Upper lobe of right lung (tissue), 1 donor: ENCODE results near the gene SMNDC1. TPM values are rescaled to one million over a fixed set of nuclear protein-coding genes. Genes with fewer than 3 reads are reported as not detected.

Experiments
- ATAC-seq: fragments of 200-7000 bp; cut with Tn5 transposase; one replicate; pipeline ENCODE4 v1.9.1; 2020; ENCODE audit warnings: mild to moderate bottlenecking, moderate library complexity
- DNase-seq: peaks from one replicate; pipeline ENCODE4 v3.0.0-alpha.2; 2020
- H3K27ac ChIP-seq: fragments of 200-600 bp; one replicate; pipeline ENCODE4 v1.8.0; 2022
- H3K27me3 ChIP-seq: fragments of 200-600 bp; one replicate; pipeline ENCODE4 v1.8.0; 2022; ENCODE audit warnings: mild to moderate bottlenecking
- H3K36me3 ChIP-seq: fragments of 200-600 bp; one replicate; pipeline ENCODE4 v1.8.0; 2022
- H3K4me1 ChIP-seq: fragments of 200-600 bp; one replicate; pipeline ENCODE4 v1.8.0; 2022
- H3K4me3 ChIP-seq: fragments of 200-600 bp; one replicate; pipeline ENCODE4 v1.8.0; 2022; ENCODE audit warnings: mild to moderate bottlenecking
- H3K9me3 ChIP-seq: fragments of 200-600 bp; one replicate; pipeline ENCODE4 v1.8.0; 2022
- CTCF ChIP-seq: fragments of 200-600 bp; IDR thresholded peaks from one replicate; pipeline ENCODE4 v1.8.0; 2022; ENCODE audit warnings: antibody characterized with exemption
- intact Hi-C: fragments of 100-400 bp; cut with DNase I; formaldehyde crosslinking; loops from one replicate; pipeline ENCODE4 v1.11.0; 2022
- total RNA-seq: library from RNA; stranded (reverse); fragmentation: NEBNext Ultra II Directional; extraction: Animal tissue kit (Norgen Biotek cat#: 25700); gene quantifications from one replicate; pipeline ENCODE4 v1.2.1, GENCODE V29; 2021
- donor health status: DM: no; HTN: yes; CAD: no; lungs with severe emphysema.

The SMNDC1 gene
- total RNA-seq, 1 donor from 2014 or later = 35.8 TPM

- no peak for DNase-seq
- intact Hi-C loops = no loop called here
- no peak overlapping the region for H3K27ac ChIP-seq
- H3K4me1 ChIP-seq = peaks cover 45% of the 10 kb centered on the region
- H3K9me3 ChIP-seq = no peaks in the 10 kb centered on the region
- no peak for ATAC-seq
- H3K27me3 ChIP-seq = no peaks in the 10 kb centered on the region
- no peak for TF ChIP-seq CTCF
- H3K4me3 ChIP-seq = no peak overlapping the region
- peaks cover 71% of the 10 kb centered on the region for H3K36me3 ChIP-seq
Measured at GRCh38 chr10:110300486-110300986, 4.2 kb downstream of the SMNDC1 start.

- Histone ChIP-seq H3K4me1 (peaks cover 29% of the 10 kb centered on the region), H3K36me3 (peaks cover 93% of the 10 kb centered on the region), H3K27ac (no peak overlapping the region), H3K9me3 (no peaks in the 10 kb centered on the region), H3K4me3 (no peak overlapping the region), H3K27me3 (no peaks in the 10 kb centered on the region)
- no peak for TF ChIP-seq CTCF
- DNase-seq (no peak), ATAC-seq (no peak)
- intact Hi-C loops = no loop called here
Measured at GRCh38 chr10:110296966-110297365, 7.8 kb downstream of the SMNDC1 start.

- Histone ChIP-seq H3K4me3 (no peak overlapping the region), H3K27me3 (no peaks in the 10 kb centered on the region), H3K36me3 (peaks cover 61% of the 10 kb centered on the region), H3K4me1 (no peaks in the 10 kb centered on the region), H3K9me3 (no peaks in the 10 kb centered on the region), H3K27ac (no peak overlapping the region)
- ATAC-seq (no peak), DNase-seq (no peak)
- TF ChIP-seq CTCF = no peak
- intact Hi-C loops = no loop called here
Measured at GRCh38 chr10:110286841-110287240, 17.9 kb downstream of the SMNDC1 start.

- DNase-seq (no peak), ATAC-seq (no peak)
- Histone ChIP-seq H3K4me3 (no peak overlapping the region), H3K36me3 (peaks cover 52% of the 10 kb centered on the region), H3K4me1 (no peaks in the 10 kb centered on the region), H3K9me3 (no peaks in the 10 kb centered on the region), H3K27me3 (no peaks in the 10 kb centered on the region), H3K27ac (no peak overlapping the region)
- no peak for TF ChIP-seq CTCF
- intact Hi-C loops = no loop called here
Measured at GRCh38 chr10:110285501-110285900, 19.2 kb downstream of the SMNDC1 start.

- ATAC-seq (no peak), DNase-seq (no peak)
- intact Hi-C loops = no loop called here
- Histone ChIP-seq H3K36me3 (peaks cover 52% of the 10 kb centered on the region), H3K4me1 (peaks cover under 1% of the 10 kb centered on the region), H3K9me3 (no peaks in the 10 kb centered on the region), H3K27ac (no peak overlapping the region), H3K4me3 (no peak overlapping the region), H3K27me3 (no peaks in the 10 kb centered on the region)
- TF ChIP-seq CTCF = no peak
Measured at GRCh38 chr10:110284262-110284661, 20.5 kb downstream of the SMNDC1 start.
